OCI-LY7 (cell line): Measurements from ENCODE around the gene MT2A. TPM values are rescaled to one million over a fixed set of nuclear protein-coding genes. Genes with fewer than 3 reads are reported as not detected.

Experiments
- BruUV-seq: library from RNA; stranded (reverse); fragments of 400-500 nt; replicated peaks from 2 replicates; lab custom pipeline; 2021; lab: Mats Ljungman, UMichigan
- CTCF ChIA-PET: fragments of 300-600 bp; sonication (Branson Sonifier 250); formaldehyde crosslinking; loops from one replicate; lab custom pipeline; 2022; ENCODE audit warnings: antibody characterized with exemption; ENCODE audit not compliant: unreplicated experiment; lab: Charles Lee
- POLR2A ChIA-PET: fragments of 300-600 bp; sonication (Branson Sonifier 250); formaldehyde crosslinking; loops from one replicate; lab custom pipeline; 2022; ENCODE audit warnings: antibody characterized with exemption; lab: Charles Lee
- DNase-seq: peaks from one replicate; pipeline ENCODE4 v3.0.0-alpha.2; 2015; ENCODE audit warnings: low spot score
- H2AFZ ChIP-seq: fragments of 200-600 bp; sonication (generic), shearing (Covaris generic); 2 replicates; pipeline ENCODE4 v1.6.1; 2014; ENCODE audit warnings: mild to moderate bottlenecking, antibody characterized with exemption, low read length, moderate library complexity
- H3K27ac ChIP-seq: fragments of 200-600 bp; sonication (generic); 2 replicates; pipeline ENCODE4 v1.5.1; 2014; ENCODE audit warnings: mixed run types, low read depth, mild to moderate bottlenecking, moderate library complexity, low read length, inconsistent platforms; ENCODE audit not compliant: poor library complexity, severe bottlenecking
- H3K36me3 ChIP-seq: fragments of 200-600 bp; sonication (generic); 2 replicates; pipeline ENCODE4 v1.6.1; 2014; ENCODE audit warnings: mild to moderate bottlenecking, antibody characterized with exemption, low read length, moderate library complexity, mixed read lengths; ENCODE audit not compliant: insufficient read depth
- H3K4me1 ChIP-seq: fragments of 200-600 bp; sonication (generic); 2 replicates; pipeline ENCODE4 v1.5.1; 2014; ENCODE audit warnings: mild to moderate bottlenecking, low read length; ENCODE audit not compliant: insufficient read depth, poor library complexity, severe bottlenecking
- H3K4me2 ChIP-seq: fragments of 200-600 bp; sonication (generic); 2 replicates; pipeline ENCODE4 v1.6.1; 2014; ENCODE audit warnings: mild to moderate bottlenecking, low read length
- H3K4me3 ChIP-seq: fragments of 200-600 bp; sonication (generic); 2 replicates; pipeline ENCODE4 v1.5.1; 2014; ENCODE audit warnings: mild to moderate bottlenecking, low read depth, low read length; ENCODE audit not compliant: poor library complexity, severe bottlenecking
- H3K79me2 ChIP-seq: fragments of 200-600 bp; sonication (generic); 2 replicates; pipeline ENCODE4 v1.6.1; 2016; ENCODE audit warnings: low read depth, mild to moderate bottlenecking, low read length, moderate library complexity, mixed read lengths; ENCODE audit not compliant: insufficient read depth
- H3K9me2 ChIP-seq: fragments of 200-600 bp; sonication (generic); 2 replicates; pipeline ENCODE4 v1.6.1; 2016; ENCODE audit warnings: mild to moderate bottlenecking, low read length, mixed read lengths; ENCODE audit not compliant: insufficient read depth
- H3K9me3 ChIP-seq: fragments of 200-600 bp; sonication (generic); 2 replicates; pipeline ENCODE4 v1.6.1; 2014; ENCODE audit warnings: mild to moderate bottlenecking, mixed run types, low read length, mixed read lengths
- H4K20me1 ChIP-seq: fragments of 200-600 bp; sonication (generic); 2 replicates; pipeline ENCODE4 v1.6.1; 2014; ENCODE audit warnings: mild to moderate bottlenecking, antibody characterized with exemption, low read length, moderate library complexity, mixed read lengths; ENCODE audit not compliant: insufficient read depth
- EZH2phosphoT487 ChIP-seq: fragments of 200-600 bp; sonication (generic); IDR thresholded peaks from 2 replicates; pipeline ENCODE4 v1.6.1; 2018; ENCODE audit warnings: low read depth, borderline replicate concordance, mild to moderate bottlenecking, mixed run types, antibody characterized with exemption, low read length, moderate library complexity, mixed read lengths
- intact Hi-C: fragments of 100-400 bp; cut with micrococcal nuclease; formaldehyde crosslinking; loops from one replicate; pipeline ENCODE4 v1.10.0; 2022; ENCODE audit not compliant: unreplicated experiment
- total RNA-seq, 2 experiments: library from RNA; depleted of rRNA in 1 of 2; stranded (reverse); fragments of >200 nt in 1 of 2; shearing (Covaris generic) in 1 of 2; gene quantifications; 2 replicates each; pipeline ENCODE4 v1.2.3, GENCODE V29; 2014 to 2022
- TF ChIP-seq, protein P1 (sequence below): fragments of 200-600 bp; sonication (generic); conservative IDR thresholded peaks from 2 replicates; pipeline ENCODE4 v1.5.1; 2014; ENCODE audit warnings: mild to moderate bottlenecking, antibody characterized with exemption, low read length, moderate library complexity, mixed read lengths

Gene MT2A
- total RNA-seq, 2 experiments from 2014 or later: 9.3 to 27.2 TPM

DNA sequence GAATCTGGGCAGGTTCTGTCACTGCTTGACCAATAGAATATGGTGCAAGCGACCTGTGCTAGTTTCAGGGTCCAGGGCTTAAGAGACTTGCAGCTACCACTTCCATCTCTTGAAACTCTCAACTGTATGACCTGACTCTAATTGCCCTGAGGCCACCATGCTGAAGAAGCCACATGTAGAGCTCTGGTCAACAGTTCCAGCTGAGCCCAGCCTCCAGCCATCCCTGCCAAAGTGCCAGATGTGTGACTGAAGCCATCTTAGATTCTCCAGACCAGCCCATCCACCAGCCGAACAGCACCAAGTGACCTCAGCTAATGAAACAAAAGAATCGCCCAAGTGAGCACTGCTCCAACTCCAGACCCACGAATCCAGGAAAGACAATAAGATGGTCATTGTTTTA, 3.4 kb upstream of the MT2A start:
- Histone ChIP-seq H3K9me3 (no peaks in the 10 kb centered on the region), H3K4me2 (no peak overlapping the region), H2AFZ (no peak overlapping the region), H3K79me2 (no peaks in the 10 kb centered on the region), H3K36me3 (no peaks in the 10 kb centered on the region), H3K4me1 (peaks cover 33% of the 10 kb centered on the region), H3K4me3 (no peak overlapping the region), H3K27ac (no peak overlapping the region), H4K20me1 (no peaks in the 10 kb centered on the region), H3K9me2 (no peaks in the 10 kb centered on the region)
- DNase-seq: no peak
- ChIA-PET POLR2A (interaction anchor here (0.6 to 1.1 kb wide), 2 partner anchors 21 to 79 kb away, joined by 3 to 5 read pairs; no protein-coding TSS in a partner anchor), CTCF (interaction anchor here (1.0 to 1.4 kb wide), 2 partner anchors 25 to 97 kb away, joined by 3 to 5 read pairs; no protein-coding TSS in a partner anchor)
- TF ChIP-seq EZH2phosphoT487: no peak
- TF ChIP-seq, protein P1, sequence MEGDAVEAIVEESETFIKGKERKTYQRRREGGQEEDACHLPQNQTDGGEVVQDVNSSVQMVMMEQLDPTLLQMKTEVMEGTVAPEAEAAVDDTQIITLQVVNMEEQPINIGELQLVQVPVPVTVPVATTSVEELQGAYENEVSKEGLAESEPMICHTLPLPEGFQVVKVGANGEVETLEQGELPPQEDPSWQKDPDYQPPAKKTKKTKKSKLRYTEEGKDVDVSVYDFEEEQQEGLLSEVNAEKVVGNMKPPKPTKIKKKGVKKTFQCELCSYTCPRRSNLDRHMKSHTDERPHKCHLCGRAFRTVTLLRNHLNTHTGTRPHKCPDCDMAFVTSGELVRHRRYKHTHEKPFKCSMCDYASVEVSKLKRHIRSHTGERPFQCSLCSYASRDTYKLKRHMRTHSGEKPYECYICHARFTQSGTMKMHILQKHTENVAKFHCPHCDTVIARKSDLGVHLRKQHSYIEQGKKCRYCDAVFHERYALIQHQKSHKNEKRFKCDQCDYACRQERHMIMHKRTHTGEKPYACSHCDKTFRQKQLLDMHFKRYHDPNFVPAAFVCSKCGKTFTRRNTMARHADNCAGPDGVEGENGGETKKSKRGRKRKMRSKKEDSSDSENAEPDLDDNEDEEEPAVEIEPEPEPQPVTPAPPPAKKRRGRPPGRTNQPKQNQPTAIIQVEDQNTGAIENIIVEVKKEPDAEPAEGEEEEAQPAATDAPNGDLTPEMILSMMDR: no peak
- intact Hi-C loops: no loop called here
- BruUV-seq: no TSS peak

DNA sequence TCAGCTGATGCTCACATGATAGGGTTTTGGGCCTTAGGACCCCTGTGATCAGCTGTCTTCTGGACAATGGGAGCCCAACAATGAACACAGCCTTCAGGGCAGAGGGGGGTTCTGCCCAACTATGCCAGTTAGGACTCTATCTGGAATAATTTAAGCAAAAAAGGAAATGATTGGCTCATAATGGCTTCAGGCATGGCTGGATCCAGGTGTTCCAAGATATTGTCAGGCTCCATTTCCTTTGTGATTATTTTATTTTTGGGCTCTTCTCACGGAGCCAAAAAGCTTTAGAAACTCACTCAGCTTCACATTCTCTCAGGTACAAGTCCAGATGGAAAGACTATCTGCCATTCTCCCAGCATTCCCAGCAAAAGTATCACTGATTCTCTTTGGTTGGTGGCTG, 2.9 kb upstream of the MT2A start:
- Histone ChIP-seq H3K36me3 (no peaks in the 10 kb centered on the region), H3K9me2 (no peaks in the 10 kb centered on the region), H3K79me2 (no peaks in the 10 kb centered on the region), H3K27ac (no peak overlapping the region), H2AFZ (no peak overlapping the region; the same call in 1 of the 2 replicates), H3K4me3 (no peak overlapping the region), H3K9me3 (no peaks in the 10 kb centered on the region), H3K4me1 (peaks cover 39% of the 10 kb centered on the region), H3K4me2 (peak overlapping the region; percentile 32), H4K20me1 (no peaks in the 10 kb centered on the region)
- no TSS peak for BruUV-seq
- intact Hi-C loops: no loop called here
- TF ChIP-seq EZH2phosphoT487: no peak
- TF ChIP-seq, protein P1: no peak
- no peak for DNase-seq
- ChIA-PET POLR2A (interaction anchor here (0.6 to 1.1 kb wide), 3 partner anchors 21 to 78 kb away, joined by 3 to 5 read pairs (median 3); no protein-coding TSS in a partner anchor), CTCF (interaction anchor here (0.6 to 1.4 kb wide), 3 partner anchors 25 to 96 kb away, joined by 3 to 5 read pairs (median 3); no protein-coding TSS in a partner anchor)

DNA sequence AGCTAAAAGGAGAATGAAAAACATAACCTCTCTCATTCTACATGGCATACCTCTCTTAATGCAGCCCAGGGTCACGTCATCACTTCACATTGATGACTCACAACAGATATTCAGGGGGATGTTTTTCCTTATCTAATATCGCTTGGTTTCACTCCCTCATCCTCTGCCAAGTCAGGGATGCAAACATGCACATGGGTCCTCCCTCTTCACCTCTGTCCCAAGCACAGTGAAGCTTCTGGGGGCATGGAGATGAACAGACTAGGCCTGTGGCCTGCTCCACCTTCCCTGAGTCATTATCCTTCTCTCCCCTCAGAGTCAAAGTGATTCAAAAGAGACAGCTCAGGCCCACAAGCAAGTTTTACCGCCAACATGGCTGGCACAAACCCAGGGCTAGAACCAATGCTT, 2.3 kb upstream of the MT2A start:
- BruUV-seq: no TSS peak
- CTCF ChIA-PET: interaction anchor here (0.6 to 1.0 kb wide), 2 partner anchors 24 to 30 kb away, joined by 3 to 5 read pairs; no protein-coding TSS in a partner anchor
- TF ChIP-seq, protein P1: no peak
- no peak for TF ChIP-seq EZH2phosphoT487
- Histone ChIP-seq H3K9me3 (no peaks in the 10 kb centered on the region), H3K79me2 (no peaks in the 10 kb centered on the region), H3K4me1 (peaks cover 45% of the 10 kb centered on the region), H3K27ac (no peak overlapping the region), H4K20me1 (no peaks in the 10 kb centered on the region), H3K9me2 (no peaks in the 10 kb centered on the region), H2AFZ (no peak overlapping the region; the same call in 1 of the 2 replicates), H3K4me2 (no peak overlapping the region), H3K4me3 (no peak overlapping the region), H3K36me3 (no peaks in the 10 kb centered on the region)
- intact Hi-C loops: no loop called here
- no peak for DNase-seq
- POLR2A ChIA-PET: interaction anchor here (0.7 kb wide), 1 partner anchor 34 kb away, joined by 3 read pairs; no protein-coding TSS in a partner anchor
